A673 (cell line): ENCODE measurements around the gene ZBTB37. TPM values are rescaled to one million over a fixed set of nuclear protein-coding genes. Genes with fewer than 3 reads are reported as not detected.

Source experiments
- BruUV-seq: library from RNA; stranded (reverse); fragments of 400-500 nt; replicated peaks from 2 replicates; lab custom pipeline; 2021; lab: Mats Ljungman, UMichigan
- CTCF ChIA-PET: fragments of 300-600 bp; sonication (Branson Sonifier 250); formaldehyde crosslinking; loops from one replicate; lab custom pipeline; 2022; ENCODE audit warnings: antibody characterized with exemption; lab: Charles Lee
- POLR2A ChIA-PET: fragments of 300-600 bp; sonication (Branson Sonifier 250); formaldehyde crosslinking; loops from one replicate; lab custom pipeline; 2022; ENCODE audit warnings: antibody characterized with exemption; ENCODE audit not compliant: low non-redundant PET; lab: Charles Lee
- DNase-seq: peaks from one replicate; pipeline ENCODE4 v3.0.0-alpha.2; 2015; ENCODE audit warnings: low spot score
- H3K27ac ChIP-seq: fragments of 200-600 bp; sonication (generic); 2 replicates; pipeline ENCODE4 v1.5.1; 2016; ENCODE audit warnings: mixed run types, low read depth, mild to moderate bottlenecking, mixed read lengths, antibody characterized with exemption, low read length; ENCODE audit not compliant: poor library complexity, severe bottlenecking
- H3K27me3 ChIP-seq: fragments of 200-600 bp; sonication (generic); replicated peaks from 2 replicates; pipeline ENCODE4 v1.6.1; 2017; ENCODE audit warnings: mixed run types, low read depth, mild to moderate bottlenecking, mixed read lengths, antibody characterized with exemption, low read length; ENCODE audit not compliant: insufficient read depth, poor library complexity
- H3K36me3 ChIP-seq: fragments of 200-600 bp; sonication (generic); 2 replicates; pipeline ENCODE4 v1.6.1; 2016; ENCODE audit warnings: mixed run types, mild to moderate bottlenecking, mixed read lengths, antibody characterized with exemption, low read length; ENCODE audit not compliant: insufficient read depth, poor library complexity, severe bottlenecking
- H3K4me1 ChIP-seq: fragments of 200-600 bp; sonication (generic); 2 replicates; pipeline ENCODE4 v1.6.1; 2017; ENCODE audit warnings: mixed run types, mild to moderate bottlenecking, mixed read lengths, antibody characterized with exemption, low read length; ENCODE audit not compliant: insufficient read depth, poor library complexity, severe bottlenecking
- H3K4me3 ChIP-seq: fragments of 200-600 bp; sonication (generic); 2 replicates; pipeline ENCODE4 v1.5.1; 2016; ENCODE audit warnings: low read depth, mixed run types, mild to moderate bottlenecking, mixed read lengths, low read length; ENCODE audit not compliant: poor library complexity, severe bottlenecking
- H3K9me3 ChIP-seq: fragments of 200-600 bp; sonication (generic); 2 replicates; pipeline ENCODE4 v1.6.1; 2016; ENCODE audit warnings: mixed run types, low read depth, mild to moderate bottlenecking, mixed read lengths, antibody characterized with exemption, low read length; ENCODE audit not compliant: poor library complexity, severe bottlenecking
- CTCF ChIP-seq: fragments of 300-800, 200-600 bp; sonication (generic); conservative IDR thresholded peaks from 2 replicates; pipeline ENCODE4 v1.5.1; 2017; ENCODE audit warnings: low read depth, mild to moderate bottlenecking, antibody characterized with exemption, low read length, moderate library complexity, mixed read lengths
- EZH2 ChIP-seq: fragments of 200-600 bp; sonication (generic); IDR thresholded peaks from 2 replicates; pipeline ENCODE4 v1.6.1; 2017; ENCODE audit warnings: borderline replicate concordance, low read depth, mild to moderate bottlenecking, mixed read lengths, antibody characterized with exemption, low read length; ENCODE audit not compliant: poor library complexity, severe bottlenecking
- intact Hi-C: fragments of 100-400 bp; cut with micrococcal nuclease; formaldehyde crosslinking; loops from one replicate; pipeline ENCODE4 v1.10.0; 2022; ENCODE audit not compliant: unreplicated experiment
- total RNA-seq: library from RNA; stranded (reverse); gene quantifications from 2 replicates; pipeline ENCODE4 v1.2.3, GENCODE V29; 2021

The ZBTB37 gene
- total RNA-seq, 1 experiment from 2014 or later: 17.2 TPM

DNA sequence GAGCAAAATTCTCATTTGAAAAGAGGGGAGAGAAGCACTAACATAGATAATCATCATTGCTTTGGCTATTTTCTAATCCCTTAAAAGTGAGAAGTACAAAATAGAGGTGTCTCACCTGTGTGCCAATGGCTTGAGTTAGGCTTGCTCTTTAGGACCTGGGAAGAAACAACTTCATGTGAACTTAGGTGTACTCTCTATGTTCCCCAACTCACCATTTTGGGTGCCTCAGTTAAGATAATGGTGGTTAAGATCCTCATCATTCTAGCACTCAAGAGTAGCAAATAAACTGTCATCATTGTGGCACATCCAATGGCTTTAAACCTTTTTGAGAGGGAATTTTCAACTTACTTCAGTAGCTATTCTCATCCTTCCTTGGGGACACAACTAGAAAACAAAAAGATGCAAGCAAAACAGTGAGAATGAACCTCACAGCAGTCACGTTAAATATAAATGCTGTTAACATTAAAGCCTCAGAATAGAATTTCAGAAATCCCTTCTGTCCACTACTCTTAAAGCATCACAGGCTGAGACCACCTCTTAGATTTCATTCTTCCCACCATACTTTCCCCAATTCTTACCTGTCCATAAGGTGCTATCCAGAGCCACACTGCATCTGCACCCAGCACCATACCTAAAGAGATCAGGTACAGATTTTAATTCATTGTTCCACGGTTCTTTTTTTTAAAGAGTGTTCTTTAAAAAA is 1.6 kb upstream of the ZBTB37 start:
- Histone ChIP-seq H3K9me3 (no peaks in the 10 kb centered on the region), H3K4me1 (peaks cover 28% of the 10 kb centered on the region), H3K4me3 (peak overlapping the region; percentile 76), H3K36me3 (peaks cover 63% of the 10 kb centered on the region), H3K27ac (peak overlapping the region; percentile 85), H3K27me3 (no peaks in the 10 kb centered on the region)
- POLR2A ChIA-PET: no interaction called here
- BruUV-seq: no TSS peak
- intact Hi-C loops: loop anchor here (5.0 kb wide), 1 partner anchor 156 kb away; the partner anchor contains the start of gene RC3H1
- CTCF ChIA-PET: no interaction called here
- no peak for TF ChIP-seq CTCF
- TF ChIP-seq EZH2: no peak
- DNase-seq: no peak

DNA sequence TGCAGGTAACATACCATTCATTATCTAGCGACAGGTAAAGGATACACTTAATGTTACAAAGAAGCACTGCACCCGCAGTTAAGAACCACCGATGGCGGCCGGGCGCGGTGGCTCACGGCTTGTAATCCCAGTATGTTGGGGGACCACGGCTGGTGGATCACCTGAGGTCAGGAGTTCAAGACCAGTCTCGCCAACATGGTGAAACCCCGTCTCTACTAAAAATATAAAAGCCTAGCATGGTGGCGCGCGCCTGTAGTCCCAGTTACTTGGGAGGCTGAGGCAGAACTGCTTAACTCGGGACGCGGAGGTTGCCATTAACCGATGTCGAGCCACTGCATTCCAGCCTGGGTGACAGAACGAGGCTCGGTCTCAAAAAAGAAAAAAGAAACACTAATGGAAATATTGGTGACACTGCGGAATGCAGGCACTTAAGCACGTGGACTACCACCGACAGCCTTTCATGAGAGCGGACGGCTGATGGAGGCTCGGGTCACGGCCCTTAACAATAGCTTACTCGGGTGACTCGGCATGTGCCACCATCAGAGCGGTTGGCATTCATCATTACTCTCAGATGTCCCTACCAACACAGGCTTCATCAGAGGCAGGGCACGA is 933 bp upstream of the ZBTB37 start:
- POLR2A ChIA-PET: no interaction called here
- DNase-seq: no peak
- no peaks in the 10 kb centered on the region for H3K9me3 ChIP-seq
- peak overlapping the region; percentile 76 for H3K4me3 ChIP-seq
- TF ChIP-seq CTCF (no peak), EZH2 (no peak)
- H3K4me1 ChIP-seq: peaks cover 30% of the 10 kb centered on the region
- intact Hi-C loops: loop anchor here (5.0 kb wide), 1 partner anchor 155 kb away; the partner anchor contains the start of gene RC3H1
- no peaks in the 10 kb centered on the region for H3K27me3 ChIP-seq
- H3K36me3 ChIP-seq: peaks cover 63% of the 10 kb centered on the region
- CTCF ChIA-PET: no interaction called here
- TSS peak; percentile 60 for BruUV-seq
- peak overlapping the region; percentile 85 for H3K27ac ChIP-seq

DNA sequence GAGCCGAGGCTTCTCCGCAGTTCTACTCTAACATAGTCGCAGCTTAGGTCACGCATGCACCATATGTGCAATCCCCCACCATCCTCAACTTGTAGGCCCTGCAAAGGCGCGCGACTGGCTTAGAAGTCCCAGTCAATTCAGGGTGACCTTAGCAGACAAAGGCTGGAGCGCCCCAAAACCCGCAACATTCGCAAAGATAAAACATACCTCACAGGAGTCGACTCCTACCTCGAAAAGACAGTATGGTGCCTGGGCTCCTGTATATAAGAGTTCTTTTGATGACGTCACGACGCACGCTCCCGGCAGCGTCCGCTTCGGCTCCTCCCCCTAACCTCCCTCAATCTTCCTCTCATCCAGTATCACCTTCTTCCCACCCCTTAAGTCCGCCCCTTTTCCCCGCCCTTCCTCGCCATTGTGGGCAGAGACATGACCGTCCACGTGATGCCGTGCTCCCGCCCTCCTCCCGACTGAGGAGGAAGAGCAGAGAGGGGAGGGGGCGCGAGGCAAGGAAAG is 371 bp upstream of the ZBTB37 start, which contains the start of gene GAS5:
GAS5 (minus strand) TSS at position 237 of the 513 bp plus-strand sequence.
- intact Hi-C loops: loop anchor here (5.0 kb wide), 1 partner anchor 154 kb away; the partner anchor contains the start of gene RC3H1
- POLR2A ChIA-PET: interaction anchor here (0.6 to 0.7 kb wide), 3 partner anchors 35 to 391 kb away, joined by 3 to 4 read pairs (median 3); partner anchors contain the start of gene PRDX6

More for the DNA sequence above, 371 bp upstream of the ZBTB37 start, which contains the start of gene GAS5:
- H3K9me3 ChIP-seq: no peaks in the 10 kb centered on the region
- peaks cover 59% of the 10 kb centered on the region for H3K36me3 ChIP-seq
- CTCF ChIA-PET: no interaction called here
- H3K27me3 ChIP-seq: no peaks in the 10 kb centered on the region
- BruUV-seq: no TSS peak
- peaks cover 30% of the 10 kb centered on the region for H3K4me1 ChIP-seq
- no peak for TF ChIP-seq EZH2
- TF ChIP-seq CTCF: no peak
- peak within 1 kb of the TSS; percentile 76 for H3K4me3 ChIP-seq
- peak; percentile 100 for DNase-seq
- peak within 1 kb of the TSS; percentile 89 for H3K27ac ChIP-seq
